Osteoblast (primary cell): Measurements from ENCODE around the gene TMEM176B. TPM values are rescaled to one million over a fixed set of nuclear protein-coding genes. Genes with fewer than 3 reads are reported as not detected.

Source experiments
- DNase-seq: peaks from one replicate; pipeline ENCODE4 v3.0.0; 2011; ENCODE audit warnings: low spot score, mixed read lengths; ENCODE audit not compliant: insufficient read length; ENCODE audit errors: missing footprints
- H2AFZ ChIP-seq: 2 replicates; pipeline ENCODE4 v1.6.0; 2011; ENCODE audit warnings: mild to moderate bottlenecking, low read length
- H3K27ac ChIP-seq: 2 replicates; pipeline ENCODE4 v1.5.1; 2011; ENCODE audit warnings: mild to moderate bottlenecking, low read depth, low read length, moderate library complexity
- H3K27me3 ChIP-seq: 2 replicates; pipeline ENCODE4 v1.6.0; 2012; ENCODE audit warnings: mild to moderate bottlenecking, control low read depth, inconsistent platforms, low read length, moderate library complexity; ENCODE audit not compliant: insufficient read depth
- H3K36me3 ChIP-seq: 2 replicates; pipeline ENCODE4 v1.5.1; 2011; ENCODE audit warnings: mild to moderate bottlenecking, low read length, control low read depth, moderate library complexity; ENCODE audit not compliant: insufficient read depth
- H3K4me1 ChIP-seq: 2 replicates; pipeline ENCODE4 v1.5.1; 2011; ENCODE audit warnings: mild to moderate bottlenecking, low read length, control low read depth, moderate library complexity; ENCODE audit not compliant: insufficient read depth
- H3K4me2 ChIP-seq: 2 replicates; pipeline ENCODE4 v1.6.0; 2011; ENCODE audit warnings: mild to moderate bottlenecking, low read length; ENCODE audit not compliant: insufficient read depth
- H3K4me3 ChIP-seq: fragments of 200-600 bp; sonication (generic); 3 replicates; pipeline ENCODE4 v1.5.1; 2012; ENCODE audit warnings: mild to moderate bottlenecking, low read length, inconsistent platforms; ENCODE audit not compliant: insufficient read depth
- H3K79me2 ChIP-seq: 2 replicates; pipeline ENCODE4 v1.6.0; 2012; ENCODE audit warnings: mild to moderate bottlenecking, low read length, control low read depth, inconsistent platforms; ENCODE audit not compliant: insufficient read depth
- H3K9me3 ChIP-seq: 2 replicates; pipeline ENCODE4 v1.5.1; 2011; ENCODE audit warnings: low read depth, low read length, control low read depth
- H4K20me1 ChIP-seq: 2 replicates; pipeline ENCODE4 v1.6.0; 2012; ENCODE audit warnings: mild to moderate bottlenecking, low read length, control low read depth; ENCODE audit not compliant: insufficient read depth
- total RNA-seq: library from RNA; depleted of rRNA; stranded (reverse); fragments of >200 nt; gene quantifications from 2 replicates; pipeline ENCODE4 v1.2.3, GENCODE V29; 2012
- TF ChIP-seq, protein P1 (sequence below): IDR thresholded peaks from 2 replicates; pipeline ENCODE4 v1.5.1; 2011; ENCODE audit warnings: mild to moderate bottlenecking, low read depth, low read length, moderate library complexity; ENCODE audit errors: extremely low read depth

The TMEM176B gene
- total RNA-seq, 1 donor = 0.72 TPM

DNA sequence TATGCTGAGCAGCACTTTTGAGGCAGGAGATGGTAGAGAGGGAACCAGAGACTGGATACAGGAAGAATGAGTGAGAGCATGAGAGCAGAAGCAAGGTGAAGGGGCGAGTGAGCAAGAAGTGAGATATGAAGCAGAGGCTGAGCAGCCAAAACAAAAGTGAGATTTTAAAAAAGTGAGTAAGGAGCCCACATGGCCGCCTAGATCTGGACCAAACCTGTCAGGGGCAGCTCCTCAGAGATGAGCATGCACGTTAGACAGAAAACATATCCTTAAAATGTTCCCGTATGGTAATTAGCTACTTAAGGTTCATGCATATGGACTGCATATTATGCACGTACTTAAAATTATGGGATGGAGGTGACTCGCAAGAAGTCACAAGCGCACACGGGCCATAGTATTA, 22.9 kb upstream of the TMEM176B start:
- Histone ChIP-seq H4K20me1 (no peaks in the 10 kb centered on the region), H3K4me3 (no peak overlapping the region), H3K27ac (no peak overlapping the region), H3K4me2 (no peak overlapping the region), H2AFZ (no peak overlapping the region), H3K4me1 (no peaks in the 10 kb centered on the region), H3K9me3 (no peaks in the 10 kb centered on the region), H3K36me3 (no peaks in the 10 kb centered on the region), H3K27me3 (no peaks in the 10 kb centered on the region), H3K79me2 (no peaks in the 10 kb centered on the region)
- TF ChIP-seq, protein P1, sequence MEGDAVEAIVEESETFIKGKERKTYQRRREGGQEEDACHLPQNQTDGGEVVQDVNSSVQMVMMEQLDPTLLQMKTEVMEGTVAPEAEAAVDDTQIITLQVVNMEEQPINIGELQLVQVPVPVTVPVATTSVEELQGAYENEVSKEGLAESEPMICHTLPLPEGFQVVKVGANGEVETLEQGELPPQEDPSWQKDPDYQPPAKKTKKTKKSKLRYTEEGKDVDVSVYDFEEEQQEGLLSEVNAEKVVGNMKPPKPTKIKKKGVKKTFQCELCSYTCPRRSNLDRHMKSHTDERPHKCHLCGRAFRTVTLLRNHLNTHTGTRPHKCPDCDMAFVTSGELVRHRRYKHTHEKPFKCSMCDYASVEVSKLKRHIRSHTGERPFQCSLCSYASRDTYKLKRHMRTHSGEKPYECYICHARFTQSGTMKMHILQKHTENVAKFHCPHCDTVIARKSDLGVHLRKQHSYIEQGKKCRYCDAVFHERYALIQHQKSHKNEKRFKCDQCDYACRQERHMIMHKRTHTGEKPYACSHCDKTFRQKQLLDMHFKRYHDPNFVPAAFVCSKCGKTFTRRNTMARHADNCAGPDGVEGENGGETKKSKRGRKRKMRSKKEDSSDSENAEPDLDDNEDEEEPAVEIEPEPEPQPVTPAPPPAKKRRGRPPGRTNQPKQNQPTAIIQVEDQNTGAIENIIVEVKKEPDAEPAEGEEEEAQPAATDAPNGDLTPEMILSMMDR = no peak
- no peak for DNase-seq

DNA sequence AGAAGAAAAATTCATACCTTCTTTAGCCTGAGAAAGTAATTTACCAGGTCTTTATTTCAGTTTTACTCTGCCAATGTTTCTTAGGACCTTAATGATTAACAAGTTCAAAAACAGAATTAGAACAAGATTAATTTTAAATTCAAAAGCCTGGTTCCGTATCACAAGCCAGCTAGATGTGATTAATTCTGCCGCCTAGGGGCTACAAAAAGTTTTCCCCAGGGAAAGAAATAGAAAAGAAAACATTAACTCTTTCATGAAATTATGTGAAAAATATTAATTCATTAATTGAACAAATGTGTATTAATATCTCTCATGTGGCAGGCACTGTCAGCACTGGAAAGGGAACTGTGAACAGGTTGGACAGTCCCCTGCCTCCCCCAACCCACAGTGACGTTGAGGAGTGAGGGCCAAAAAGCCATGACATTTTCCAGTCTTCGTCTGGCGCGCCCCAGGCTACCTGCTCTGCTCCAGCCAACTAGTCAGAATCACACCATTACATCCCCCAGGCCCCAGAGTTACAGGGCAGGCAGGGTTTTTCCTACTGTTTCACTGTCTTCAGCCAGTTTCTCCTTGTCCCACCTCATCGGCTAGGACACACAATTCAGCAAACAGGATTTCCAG, 20.5 kb upstream of the TMEM176B start:
- no peak overlapping the region for H3K4me3 ChIP-seq
- H3K79me2 ChIP-seq = no peaks in the 10 kb centered on the region
- no peaks in the 10 kb centered on the region for H3K27me3 ChIP-seq
- TF ChIP-seq, protein P1 = no peak
- H3K4me2 ChIP-seq = no peak overlapping the region
- no peaks in the 10 kb centered on the region for H3K4me1 ChIP-seq
- no peaks in the 10 kb centered on the region for H3K9me3 ChIP-seq
- DNase-seq = no peak
- no peak overlapping the region for H2AFZ ChIP-seq
- no peak overlapping the region for H3K27ac ChIP-seq
- no peaks in the 10 kb centered on the region for H3K36me3 ChIP-seq
- H4K20me1 ChIP-seq = no peaks in the 10 kb centered on the region

DNA sequence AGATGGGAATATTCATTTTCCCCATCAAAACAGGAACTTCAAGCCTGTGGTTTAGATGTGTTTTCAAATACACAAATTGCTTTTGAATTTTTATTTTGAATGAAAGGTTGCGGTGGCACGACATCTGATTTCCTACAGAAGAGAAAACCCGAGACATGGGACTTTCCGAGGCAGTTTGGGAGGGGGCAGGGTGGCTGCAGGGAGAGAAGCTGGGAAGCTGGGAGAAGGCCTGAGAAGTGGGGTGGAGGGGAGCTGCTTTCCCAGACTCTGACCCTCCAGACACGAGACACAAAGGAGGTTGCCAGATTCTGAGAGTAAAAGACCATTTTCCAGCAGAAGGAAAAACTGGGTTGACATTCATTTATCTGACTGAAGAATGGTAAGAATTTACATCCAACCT, 20.0 kb upstream of the TMEM176B start:
- Histone ChIP-seq H3K27me3 (no peaks in the 10 kb centered on the region), H3K4me2 (no peak overlapping the region), H3K36me3 (no peaks in the 10 kb centered on the region), H2AFZ (no peak overlapping the region), H3K4me1 (no peaks in the 10 kb centered on the region), H4K20me1 (no peaks in the 10 kb centered on the region), H3K79me2 (no peaks in the 10 kb centered on the region), H3K9me3 (no peaks in the 10 kb centered on the region), H3K27ac (no peak overlapping the region), H3K4me3 (no peak overlapping the region)
- TF ChIP-seq, protein P1 = no peak
- DNase-seq = no peak

DNA sequence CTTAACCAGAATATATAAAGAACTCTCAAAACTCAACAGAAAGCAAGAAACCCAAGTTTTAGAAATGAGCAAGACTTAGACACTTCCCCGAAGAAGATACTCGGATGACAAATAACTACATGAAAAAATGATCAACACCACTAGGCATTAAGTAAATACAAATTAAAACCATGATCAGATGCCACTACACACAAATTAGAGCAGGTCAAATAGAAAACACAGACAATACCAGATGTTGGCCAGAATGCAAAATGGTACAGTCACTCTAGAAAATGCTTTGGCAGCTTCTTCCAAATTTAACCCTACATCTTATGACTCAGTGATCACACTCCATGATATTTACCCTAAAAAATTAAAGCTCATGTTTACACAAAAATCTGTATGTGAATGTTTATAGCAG, 18.8 kb upstream of the TMEM176B start:
- no peak overlapping the region for H2AFZ ChIP-seq
- no peak overlapping the region for H3K4me2 ChIP-seq
- H3K9me3 ChIP-seq = no peaks in the 10 kb centered on the region
- TF ChIP-seq, protein P1 = no peak
- H3K36me3 ChIP-seq = no peaks in the 10 kb centered on the region
- H3K79me2 ChIP-seq = no peaks in the 10 kb centered on the region
- no peaks in the 10 kb centered on the region for H3K4me1 ChIP-seq
- no peak overlapping the region for H3K27ac ChIP-seq
- no peaks in the 10 kb centered on the region for H4K20me1 ChIP-seq
- DNase-seq = no peak
- H3K4me3 ChIP-seq = no peak overlapping the region
- H3K27me3 ChIP-seq = no peaks in the 10 kb centered on the region
